Left cardiac atrium (tissue), 4 donors: ENCODE results near the gene POLR2E. TPM values are rescaled to one million over a fixed set of nuclear protein-coding genes. Genes with fewer than 3 reads are reported as not detected.

ENCODE experiments used
- ATAC-seq, 2 donors: fragments of 200-7000 bp; cut with Tn5 transposase; one replicate each; pipeline ENCODE4 v1.9.1; 2020; ENCODE audit warnings: mild to moderate bottlenecking in 2 of 2, moderate library complexity in 2 of 2
- DNase-seq: peaks from one replicate; pipeline ENCODE4 v3.0.0-alpha.2; 2020
- intact Hi-C, 2 donors: fragments of 100-400 bp; cut with DNase I; formaldehyde crosslinking; loops; one replicate each; pipeline versions ENCODE4 v1.14.1 to v1.15.1; 2022 to 2023
- total RNA-seq, 2 donors: library from RNA; stranded (reverse); fragmentation: NEBNext Ultra II Directional; extraction: Animal tissue kit (Norgen Biotek cat#: 25700); gene quantifications; one replicate each; pipeline ENCODE4 v1.2.1, GENCODE V29; 2021
- donor health status: DM: no; HTN: yes; CAD: no.
- donor health status: DM: no; HTN: yes; CAD: no; lungs with severe emphysema.
- donor health status: DM: yes; HTN: yes; CAD: no.
- donor health status: Dilated cardiomyopathy.

The POLR2E gene
- total RNA-seq, 2 donors from 2014 or later, result 142 to 143 TPM

GRCh38 chr19:1062387-1063029 lies 32.7 kb downstream of the POLR2E start:
- intact Hi-C loops, result no loop called here
- DNase-seq, result no peak

GRCh38 chr19:1061987-1062386 lies 33.2 kb downstream of the POLR2E start:
- DNase-seq (no peak), ATAC-seq (no peak)
- intact Hi-C loops, result no loop called here

More at GRCh38 chr19:1062387-1063029, 32.7 kb downstream of the POLR2E start:
- ATAC-seq, result no peak

GRCh38 chr19:1060689-1061088 lies 34.5 kb downstream of the POLR2E start:
- DNase-seq (no peak), ATAC-seq (no peak)
- intact Hi-C loops, result no loop called here

- ATAC-seq, result no peak
- intact Hi-C loops, result no loop called here
Observed at GRCh38 chr19:1058112-1058511, 37.1 kb downstream of the POLR2E start.

GRCh38 chr19:1057176-1057855 lies 37.9 kb downstream of the POLR2E start:
- intact Hi-C loops, result no loop called here
- DNase-seq (peak; percentile 9), ATAC-seq (peak in 1 of 2 donors; percentile 27)

More at GRCh38 chr19:1058112-1058511, 37.1 kb downstream of the POLR2E start:
- peak; percentile 10 for DNase-seq

- intact Hi-C loops, result no loop called here
- no peak for DNase-seq
- no peak for ATAC-seq
Observed at GRCh38 chr19:1055886-1056620, 39.1 kb downstream of the POLR2E start.

GRCh38 chr19:1055028-1055425 lies 40.1 kb downstream of the POLR2E start:
- intact Hi-C loops, result no loop called here
- ATAC-seq (no peak), DNase-seq (no peak)

- ATAC-seq (peak in 1 of 2 donors; percentile 7), DNase-seq (no peak)
- intact Hi-C loops, result no loop called here
Observed at GRCh38 chr19:1054102-1055027, 40.8 kb downstream of the POLR2E start.

- intact Hi-C loops, result no loop called here
- DNase-seq (no peak), ATAC-seq (no peak)
Observed at GRCh38 chr19:1053176-1054101, 41.7 kb downstream of the POLR2E start.

- intact Hi-C loops, result no loop called here
- ATAC-seq (no peak), DNase-seq (no peak)
Observed at GRCh38 chr19:1052349-1052975, 42.7 kb downstream of the POLR2E start.

- ATAC-seq (no peak), DNase-seq (no peak)
- intact Hi-C loops, result no loop called here
Observed at GRCh38 chr19:1051791-1052190, 43.4 kb downstream of the POLR2E start.

GRCh38 chr19:1050989-1051788 lies 44.0 kb downstream of the POLR2E start:
- DNase-seq (no peak), ATAC-seq (no peak)
- intact Hi-C loops, result no loop called here

GRCh38 chr19:1049800-1050199 lies 45.4 kb downstream of the POLR2E start:
- ATAC-seq, result no peak
- intact Hi-C loops, result no loop called here

GRCh38 chr19:1049106-1049505 lies 46.1 kb downstream of the POLR2E start:
- ATAC-seq (no peak), DNase-seq (no peak)
- intact Hi-C loops, result no loop called here

More at GRCh38 chr19:1049800-1050199, 45.4 kb downstream of the POLR2E start:
- DNase-seq, result no peak

GRCh38 chr19:1047696-1048147 lies 47.5 kb downstream of the POLR2E start:
- intact Hi-C loops, result no loop called here
- DNase-seq (no peak), ATAC-seq (no peak)

GRCh38 chr19:1046836-1047695 lies 48.1 kb downstream of the POLR2E start:
- intact Hi-C loops, result no loop called here
- DNase-seq (peak; percentile 31), ATAC-seq (no peak)
